SU-DHL-6 (cell line): ENCODE results near the gene SLC22A23.

Experiments
- H2AFZ ChIP-seq: fragments of 200-600 bp; sonication (generic); 2 replicates; pipeline ENCODE4 v1.6.1; 2014; ENCODE audit warnings: low read depth, mild to moderate bottlenecking, moderate library complexity, mixed read lengths, antibody characterized with exemption, low read length; ENCODE audit not compliant: severe bottlenecking
- H3F3A ChIP-seq: fragments of 200-600 bp; shearing (Covaris generic); 2 replicates; pipeline ENCODE4 v1.6.0; 2016; ENCODE audit warnings: antibody characterized with exemption, mild to moderate bottlenecking; ENCODE audit not compliant: insufficient read depth
- H3K27ac ChIP-seq: fragments of 200-600 bp; sonication (generic); 2 replicates; pipeline ENCODE4 v1.5.1; 2016; ENCODE audit warnings: low read depth, mild to moderate bottlenecking, low read length, moderate library complexity, mixed read lengths
- H3K27me3 ChIP-seq: fragments of 200-600 bp; sonication (generic), shearing (Covaris generic); 2 replicates; pipeline ENCODE4 v1.6.0; 2014; ENCODE audit warnings: mild to moderate bottlenecking, low read length
- H3K36me3 ChIP-seq: fragments of 200-600 bp; sonication (generic); 2 replicates; pipeline ENCODE4 v1.6.1; 2014; ENCODE audit warnings: mild to moderate bottlenecking, low read length, mixed read lengths
- H3K4me2 ChIP-seq: fragments of 300-600, 200-600 bp; shearing (Covaris generic), sonication (generic); 2 replicates; pipeline ENCODE4 v1.6.0; 2014; ENCODE audit warnings: low read length, low read depth, mild to moderate bottlenecking; ENCODE audit not compliant: poor library complexity, severe bottlenecking
- H3K4me3 ChIP-seq: fragments of 200-600 bp; sonication (generic); 2 replicates; pipeline ENCODE4 v1.5.1; 2014; ENCODE audit warnings: antibody characterized with exemption, low read length, mild to moderate bottlenecking, mixed read lengths; ENCODE audit not compliant: insufficient read depth, poor library complexity, severe bottlenecking
- H3K79me2 ChIP-seq: fragments of 200-600 bp; sonication (generic); 2 replicates; pipeline ENCODE4 v1.6.1; 2014; ENCODE audit warnings: mild to moderate bottlenecking, low read length, moderate library complexity; ENCODE audit not compliant: insufficient read depth
- H3K9ac ChIP-seq: fragments of 200-600 bp; sonication (generic); 2 replicates; pipeline ENCODE4 v1.7.0; 2014; ENCODE audit warnings: mild to moderate bottlenecking, low read length
- H3K9me2 ChIP-seq: fragments of 200-600 bp; sonication (generic); replicated peaks from 2 replicates; pipeline ENCODE4 v1.6.1; 2014; ENCODE audit warnings: low read length; ENCODE audit not compliant: insufficient read depth
- H3K9me3 ChIP-seq: fragments of 200-600 bp; sonication (generic); 2 replicates; pipeline ENCODE4 v1.6.1; 2014; ENCODE audit warnings: low read length, mixed read lengths; ENCODE audit not compliant: insufficient read depth
- H4K20me1 ChIP-seq: fragments of 200-600 bp; sonication (generic); 2 replicates; pipeline ENCODE4 v1.6.1; 2014; ENCODE audit warnings: low read depth, mild to moderate bottlenecking, antibody characterized with exemption, low read length, moderate library complexity, mixed read lengths
- EZH2phosphoT487 ChIP-seq: fragments of 200-600 bp; sonication (generic), shearing (Covaris generic); conservative IDR thresholded peaks from 2 replicates; pipeline ENCODE4 v1.6.1; 2018; ENCODE audit warnings: mild to moderate bottlenecking, antibody characterized with exemption, low read length, moderate library complexity, mixed read lengths
- TF ChIP-seq, protein P1 (sequence below): fragments of 200-600 bp; sonication (generic); IDR thresholded peaks from one replicate; pipeline ENCODE4 v1.5.1; 2017; ENCODE audit warnings: antibody characterized with exemption, mild to moderate bottlenecking, low read length, moderate library complexity; ENCODE audit not compliant: insufficient read depth, poor library complexity, severe bottlenecking

SLC22A23 gene

DNA sequence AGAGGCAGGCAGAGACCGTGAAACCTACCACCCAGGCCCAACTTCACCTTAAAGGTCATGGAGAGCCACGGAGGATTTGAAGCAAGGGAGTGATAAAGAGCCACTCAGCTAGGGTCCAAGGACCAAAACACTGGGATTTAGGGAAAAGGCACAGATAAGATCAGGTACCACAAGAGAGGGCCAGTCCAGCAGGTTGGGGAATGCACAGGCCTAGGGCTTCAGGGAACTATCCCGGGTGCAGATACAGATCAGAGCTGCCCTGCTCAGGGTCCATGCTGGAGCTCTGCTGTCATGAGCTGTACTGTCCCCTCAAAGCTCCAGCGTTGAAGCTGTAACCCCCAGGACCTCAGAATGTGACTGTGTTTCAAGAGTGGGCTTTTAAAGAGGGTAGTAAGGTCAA lies 16.9 kb downstream of the SLC22A23 start:
- Histone ChIP-seq H3K79me2 (no peaks in the 10 kb centered on the region), H4K20me1 (no peaks in the 10 kb centered on the region), H3F3A (no peaks in the 10 kb centered on the region), H3K27ac (no peak overlapping the region), H3K4me3 (no peak overlapping the region), H3K9me2 (no peaks in the 10 kb centered on the region), H3K9me3 (no peaks in the 10 kb centered on the region), H2AFZ (no peak overlapping the region), H3K36me3 (no peaks in the 10 kb centered on the region), H3K4me2 (no peak overlapping the region), H3K27me3 (no peaks in the 10 kb centered on the region), H3K9ac (no peak overlapping the region)
- TF ChIP-seq, protein P1, sequence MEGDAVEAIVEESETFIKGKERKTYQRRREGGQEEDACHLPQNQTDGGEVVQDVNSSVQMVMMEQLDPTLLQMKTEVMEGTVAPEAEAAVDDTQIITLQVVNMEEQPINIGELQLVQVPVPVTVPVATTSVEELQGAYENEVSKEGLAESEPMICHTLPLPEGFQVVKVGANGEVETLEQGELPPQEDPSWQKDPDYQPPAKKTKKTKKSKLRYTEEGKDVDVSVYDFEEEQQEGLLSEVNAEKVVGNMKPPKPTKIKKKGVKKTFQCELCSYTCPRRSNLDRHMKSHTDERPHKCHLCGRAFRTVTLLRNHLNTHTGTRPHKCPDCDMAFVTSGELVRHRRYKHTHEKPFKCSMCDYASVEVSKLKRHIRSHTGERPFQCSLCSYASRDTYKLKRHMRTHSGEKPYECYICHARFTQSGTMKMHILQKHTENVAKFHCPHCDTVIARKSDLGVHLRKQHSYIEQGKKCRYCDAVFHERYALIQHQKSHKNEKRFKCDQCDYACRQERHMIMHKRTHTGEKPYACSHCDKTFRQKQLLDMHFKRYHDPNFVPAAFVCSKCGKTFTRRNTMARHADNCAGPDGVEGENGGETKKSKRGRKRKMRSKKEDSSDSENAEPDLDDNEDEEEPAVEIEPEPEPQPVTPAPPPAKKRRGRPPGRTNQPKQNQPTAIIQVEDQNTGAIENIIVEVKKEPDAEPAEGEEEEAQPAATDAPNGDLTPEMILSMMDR = no peak
- no peak for TF ChIP-seq EZH2phosphoT487

DNA sequence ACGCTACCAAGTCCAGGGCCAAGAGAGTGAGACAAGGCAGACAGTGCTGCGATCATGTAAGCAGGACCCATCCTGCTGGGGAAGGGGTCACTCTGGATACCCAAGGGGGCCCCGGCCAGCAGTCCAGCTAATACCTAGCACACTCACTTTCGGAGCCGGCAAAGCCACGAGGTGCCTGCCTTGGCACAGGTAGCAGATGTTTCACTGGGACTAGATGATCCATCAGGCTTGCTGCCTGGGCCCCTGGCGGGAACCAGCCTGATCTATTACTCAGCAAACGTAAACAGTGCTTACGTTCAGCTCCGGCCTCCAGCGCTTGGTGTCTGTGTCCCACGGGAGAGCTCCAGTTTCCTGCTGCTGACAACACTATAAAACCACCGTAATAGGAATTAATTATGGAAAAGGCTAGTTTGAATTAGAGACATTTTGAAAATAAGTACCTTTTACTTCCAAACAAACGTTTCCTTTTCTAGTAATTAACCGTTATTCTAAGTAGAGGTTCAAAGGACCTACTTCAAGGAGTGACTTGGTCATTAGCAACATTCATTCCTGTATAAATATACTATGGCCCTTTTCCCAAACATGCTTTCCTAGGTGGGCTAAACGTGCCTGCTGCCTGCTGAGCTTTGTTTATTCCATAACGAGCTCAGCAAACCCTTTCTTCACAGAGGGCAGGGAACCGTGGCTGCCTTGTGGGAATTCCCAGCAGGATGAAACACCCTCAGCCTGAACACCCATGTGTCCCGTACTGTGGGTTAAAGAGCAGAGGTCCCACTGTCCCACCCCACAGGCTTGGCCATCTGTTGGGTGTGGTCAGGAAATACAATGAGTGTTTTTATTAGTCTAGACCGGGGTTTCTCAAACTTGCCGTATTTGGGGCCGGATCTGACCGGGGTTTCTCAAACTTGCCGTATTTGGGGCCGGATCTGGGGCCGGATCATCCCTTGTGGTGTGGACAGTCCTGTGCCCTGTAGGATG lies 18.4 kb downstream of the SLC22A23 start:
- no peaks in the 10 kb centered on the region for H3F3A ChIP-seq
- H3K4me3 ChIP-seq = no peak overlapping the region
- H3K9me3 ChIP-seq = no peaks in the 10 kb centered on the region
- H3K79me2 ChIP-seq = no peaks in the 10 kb centered on the region
- H3K27ac ChIP-seq = no peak overlapping the region
- H3K27me3 ChIP-seq = no peaks in the 10 kb centered on the region
- no peak overlapping the region for H3K4me2 ChIP-seq
- no peaks in the 10 kb centered on the region for H4K20me1 ChIP-seq
- no peaks in the 10 kb centered on the region for H3K36me3 ChIP-seq
- no peaks in the 10 kb centered on the region for H3K9me2 ChIP-seq
- H3K9ac ChIP-seq = no peak overlapping the region
- TF ChIP-seq EZH2phosphoT487 = no peak
- TF ChIP-seq, protein P1 = no peak
- no peak overlapping the region for H2AFZ ChIP-seq

DNA sequence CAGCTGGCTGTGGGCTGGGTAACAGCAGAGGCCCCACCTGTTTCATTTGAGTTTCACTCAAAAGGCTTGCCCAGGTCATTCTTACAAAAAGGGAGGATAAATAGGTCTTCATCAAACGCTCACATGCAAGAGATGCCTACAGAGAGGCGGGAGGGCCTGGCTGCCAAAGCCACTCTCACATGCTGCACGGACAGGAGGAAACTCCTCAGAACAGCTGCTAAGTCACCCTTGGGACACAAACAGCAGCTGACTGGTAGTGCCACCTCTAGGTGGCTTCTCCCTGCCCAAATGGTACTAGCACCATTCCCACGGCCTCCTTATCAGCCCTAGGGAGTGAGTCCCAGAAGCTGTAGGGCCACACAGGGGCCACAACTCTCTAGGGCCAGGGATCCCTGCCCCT lies 23.8 kb downstream of the SLC22A23 start:
- no peaks in the 10 kb centered on the region for H3K9me3 ChIP-seq

More for the DNA sequence above, 23.8 kb downstream of the SLC22A23 start:
- Histone ChIP-seq H3K4me3 (no peak overlapping the region), H3F3A (no peaks in the 10 kb centered on the region), H3K4me2 (no peak overlapping the region), H3K79me2 (no peaks in the 10 kb centered on the region), H3K9ac (no peak overlapping the region), H3K27me3 (no peaks in the 10 kb centered on the region), H2AFZ (no peak overlapping the region), H3K27ac (no peak overlapping the region), H3K9me2 (no peaks in the 10 kb centered on the region), H4K20me1 (no peaks in the 10 kb centered on the region), H3K36me3 (no peaks in the 10 kb centered on the region)
- TF ChIP-seq EZH2phosphoT487 = no peak
- TF ChIP-seq, protein P1 = no peak
